GM23338 (cell line): Measurements from ENCODE around the gene TTC28. TPM values are rescaled to one million over a fixed set of nuclear protein-coding genes. Genes with fewer than 3 reads are reported as not detected.

Experiments used
- ATAC-seq: fragments of 200-7000 bp; cut with Tn5 transposase; 3 replicates; pipeline ENCODE4 v1.9.1; 2020
- DNase-seq: peaks from one replicate; pipeline ENCODE4 v3.0.0-alpha.2; 2015; ENCODE audit warnings: low spot score
- H2AFZ ChIP-seq: fragments of 200-600 bp; sonication (generic); 2 replicates; pipeline ENCODE4 v1.8.0; 2016; ENCODE audit warnings: antibody characterized with exemption, mild to moderate bottlenecking, moderate library complexity
- H3F3A ChIP-seq: fragments of 200-600 bp; sonication (generic); replicated peaks from 2 replicates; pipeline ENCODE4 v1.8.0; 2017; ENCODE audit warnings: antibody characterized with exemption, mixed run types, low read depth
- H3K27ac ChIP-seq: fragments of 200-600 bp; sonication (generic); 2 replicates; pipeline ENCODE4 v1.6.1; 2016; ENCODE audit warnings: low read depth
- H3K27me3 ChIP-seq: fragments of 200-600 bp; sonication (generic); 2 replicates; pipeline ENCODE4 v1.8.0; 2016; ENCODE audit warnings: mild to moderate bottlenecking, mixed run types, moderate library complexity; ENCODE audit not compliant: insufficient read depth
- H3K36me3 ChIP-seq: fragments of 200-600 bp; sonication (generic); 2 replicates; pipeline ENCODE4 v1.8.0; 2016; ENCODE audit warnings: mild to moderate bottlenecking; ENCODE audit not compliant: insufficient read depth
- H3K4me1 ChIP-seq: fragments of 200-600 bp; sonication (generic); 2 replicates; pipeline ENCODE4 v1.8.0; 2016; ENCODE audit warnings: mild to moderate bottlenecking, moderate library complexity; ENCODE audit not compliant: insufficient read depth
- H3K4me2 ChIP-seq: fragments of 200-600 bp; sonication (generic); 2 replicates; pipeline ENCODE4 v1.7.1; 2017; ENCODE audit warnings: mixed run types
- H3K4me3 ChIP-seq: fragments of 200-600 bp; sonication (generic); 2 replicates; pipeline ENCODE4 v1.6.1; 2016; ENCODE audit warnings: mixed run types
- H3K79me2 ChIP-seq: fragments of 200-600 bp; sonication (generic); replicated peaks from 2 replicates; pipeline ENCODE4 v1.8.0; 2017; ENCODE audit warnings: mild to moderate bottlenecking; ENCODE audit not compliant: insufficient read depth
- H3K9me2 ChIP-seq: fragments of 200-600 bp; sonication (generic); 2 replicates; pipeline ENCODE4 v1.8.0; 2017; ENCODE audit not compliant: insufficient read depth
- H4K20me1 ChIP-seq: fragments of 200-600 bp; sonication (generic); replicated peaks from 2 replicates; pipeline ENCODE4 v1.8.0; 2017; ENCODE audit warnings: mild to moderate bottlenecking; ENCODE audit not compliant: insufficient read depth
- H3K27ac Mint-ChIP-seq: 2 replicates; pipeline ENCODE4 v1.8.0; 2020; ENCODE audit warnings: inconsistent platforms, mild to moderate bottlenecking, moderate library complexity, mixed read lengths
- H3K27me3 Mint-ChIP-seq: 3 replicates; pipeline ENCODE4 v1.8.0; 2022; ENCODE audit warnings: low read depth, mild to moderate bottlenecking, moderate library complexity, mixed read lengths, inconsistent platforms; ENCODE audit not compliant: insufficient read depth, poor library complexity
- H3K36me3 Mint-ChIP-seq: 3 replicates; pipeline ENCODE4 v1.8.0; 2021; ENCODE audit warnings: low read depth, mild to moderate bottlenecking, inconsistent platforms, moderate library complexity, mixed read lengths
- H3K4me1 Mint-ChIP-seq: 3 replicates; pipeline ENCODE4 v1.8.0; 2020; ENCODE audit warnings: mild to moderate bottlenecking, inconsistent platforms, mixed read lengths
- H3K4me3 Mint-ChIP-seq: 3 replicates; pipeline ENCODE4 v1.8.0; 2021; ENCODE audit warnings: moderate library complexity, mild to moderate bottlenecking, inconsistent platforms, mixed read lengths
- H3K9me3 Mint-ChIP-seq: 3 replicates; pipeline ENCODE4 v1.8.0; 2020; ENCODE audit warnings: moderate library complexity, mild to moderate bottlenecking, inconsistent platforms, mixed read lengths
- CREB1 ChIP-seq: fragments of 250-450 bp; sonication (Bioruptor Pico); IDR thresholded peaks from 2 replicates; pipeline ENCODE4 v1.5.0; 2020; ENCODE audit warnings: low read depth, mild to moderate bottlenecking, moderate library complexity
- EZH2 ChIP-seq: fragments of 200-600 bp; sonication (generic); IDR thresholded peaks from one replicate; pipeline ENCODE4 v1.8.0; 2017; ENCODE audit warnings: antibody characterized with exemption, mild to moderate bottlenecking, low read depth; ENCODE audit not compliant: unreplicated experiment
- EZH2phosphoT487 ChIP-seq: fragments of 200-600 bp; sonication (generic); IDR thresholded peaks from one replicate; pipeline ENCODE4 v1.8.1; 2018; ENCODE audit warnings: antibody characterized with exemption; ENCODE audit not compliant: unreplicated experiment
- JUNB ChIP-seq: IDR thresholded peaks from one replicate; pipeline ENCODE4 v1.6.1; 2016; ENCODE audit warnings: antibody characterized with exemption; ENCODE audit not compliant: unreplicated experiment
- NANOG ChIP-seq: IDR thresholded peaks from 2 replicates; pipeline ENCODE4 v1.6.1; 2016; ENCODE audit warnings: antibody characterized with exemption, borderline replicate concordance
- POLR2AphosphoS5 ChIP-seq: IDR thresholded peaks from 2 replicates; pipeline ENCODE4 v1.6.1; 2016; ENCODE audit warnings: antibody characterized with exemption, low read depth
- STAT1 ChIP-seq: IDR thresholded peaks from one replicate; pipeline ENCODE4 v1.6.1; 2016; ENCODE audit warnings: antibody characterized with exemption; ENCODE audit not compliant: unreplicated experiment
- ZNF114 ChIP-seq: fragments of 250-450 bp; sonication (Bioruptor Pico); IDR thresholded peaks from 2 replicates; pipeline ENCODE4 v1.5.0; 2020; ENCODE audit warnings: mild to moderate bottlenecking, moderate library complexity
- ZNF331 ChIP-seq: fragments of 250-450 bp; sonication (Bioruptor Pico); IDR thresholded peaks from 2 replicates; pipeline ENCODE4 v1.5.0; 2020; ENCODE audit warnings: low read depth, mild to moderate bottlenecking, moderate library complexity
- polyA plus RNA-seq: library from polyadenylated mRNA; unstranded; fragments of >200 nt; fragmentation: Nextera tagmentation; extraction: Ambion mirVana; gene quantifications from 2 replicates; pipeline ENCODE4 v1.2.1, GENCODE V29; 2016
- total RNA-seq: library from RNA; depleted of rRNA; stranded (reverse); fragments of >200 nt; shearing (Covaris generic); gene quantifications from 2 replicates; pipeline ENCODE4 v1.2.3, GENCODE V29; 2014
- TF ChIP-seq, protein P1 (sequence below), 2 experiments: fragments of 200-600 bp in 1 of 2; sonication (generic) in 1 of 2; conservative IDR thresholded peaks; 2 replicates each; pipeline versions ENCODE4 v1.5.1 to v1.6.1; 2016 to 2017; ENCODE audit warnings: antibody characterized with exemption in 2 of 2, low read depth in 2 of 2, mild to moderate bottlenecking in 2 of 2, moderate library complexity in 1 of 2
- TF ChIP-seq, protein P2 (sequence below): IDR thresholded peaks from 2 replicates; pipeline ENCODE4 v1.6.1; 2016; ENCODE audit warnings: antibody characterized with exemption
- TF ChIP-seq, protein P3 (sequence below): fragments of 250-450 bp; sonication (Bioruptor Pico); IDR thresholded peaks from 2 replicates; pipeline ENCODE4 v1.5.0; 2020; ENCODE audit warnings: mild to moderate bottlenecking, moderate library complexity
- TF ChIP-seq, protein P4 (sequence below): IDR thresholded peaks from one replicate; pipeline ENCODE4 v1.6.1; 2018; ENCODE audit warnings: antibody characterized with exemption; ENCODE audit not compliant: unreplicated experiment

TTC28 gene
- total and polyA plus RNA-seq, 2 experiments from 2014 or later, result 4.5 to 16.1 TPM

DNA sequence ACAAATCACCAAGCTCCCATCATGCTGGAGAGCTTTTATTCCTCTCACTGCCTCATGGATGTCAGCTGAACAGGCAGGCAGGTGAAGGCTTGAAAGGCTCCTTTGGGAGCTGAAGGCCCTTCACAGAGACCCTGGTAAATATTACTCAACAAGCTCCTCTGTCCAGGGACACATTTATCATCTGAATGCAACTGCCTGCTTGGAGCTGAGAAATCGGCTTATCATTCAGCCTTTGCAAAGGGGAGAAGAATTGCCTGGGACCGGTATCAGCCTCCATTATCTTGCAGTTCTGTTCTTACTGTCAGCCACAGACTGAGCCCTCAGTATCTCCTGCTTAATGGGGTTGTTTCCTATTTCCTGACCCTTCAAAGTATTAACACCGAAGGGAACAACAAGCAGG lies 646.8 kb downstream of the TTC28 start (continued):
- TF ChIP-seq, protein P1, sequence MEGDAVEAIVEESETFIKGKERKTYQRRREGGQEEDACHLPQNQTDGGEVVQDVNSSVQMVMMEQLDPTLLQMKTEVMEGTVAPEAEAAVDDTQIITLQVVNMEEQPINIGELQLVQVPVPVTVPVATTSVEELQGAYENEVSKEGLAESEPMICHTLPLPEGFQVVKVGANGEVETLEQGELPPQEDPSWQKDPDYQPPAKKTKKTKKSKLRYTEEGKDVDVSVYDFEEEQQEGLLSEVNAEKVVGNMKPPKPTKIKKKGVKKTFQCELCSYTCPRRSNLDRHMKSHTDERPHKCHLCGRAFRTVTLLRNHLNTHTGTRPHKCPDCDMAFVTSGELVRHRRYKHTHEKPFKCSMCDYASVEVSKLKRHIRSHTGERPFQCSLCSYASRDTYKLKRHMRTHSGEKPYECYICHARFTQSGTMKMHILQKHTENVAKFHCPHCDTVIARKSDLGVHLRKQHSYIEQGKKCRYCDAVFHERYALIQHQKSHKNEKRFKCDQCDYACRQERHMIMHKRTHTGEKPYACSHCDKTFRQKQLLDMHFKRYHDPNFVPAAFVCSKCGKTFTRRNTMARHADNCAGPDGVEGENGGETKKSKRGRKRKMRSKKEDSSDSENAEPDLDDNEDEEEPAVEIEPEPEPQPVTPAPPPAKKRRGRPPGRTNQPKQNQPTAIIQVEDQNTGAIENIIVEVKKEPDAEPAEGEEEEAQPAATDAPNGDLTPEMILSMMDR (conservative IDR thresholded peaks at IDR 0.05; ENCODE audit: low read depth in 2 of 2), result no peak
- TF ChIP-seq ZNF331 (CRISPR knock-in tag) (no peak), ZNF114 (no peak), NANOG (no peak), STAT1 (no peak), POLR2AphosphoS5 (no peak)

DNA sequence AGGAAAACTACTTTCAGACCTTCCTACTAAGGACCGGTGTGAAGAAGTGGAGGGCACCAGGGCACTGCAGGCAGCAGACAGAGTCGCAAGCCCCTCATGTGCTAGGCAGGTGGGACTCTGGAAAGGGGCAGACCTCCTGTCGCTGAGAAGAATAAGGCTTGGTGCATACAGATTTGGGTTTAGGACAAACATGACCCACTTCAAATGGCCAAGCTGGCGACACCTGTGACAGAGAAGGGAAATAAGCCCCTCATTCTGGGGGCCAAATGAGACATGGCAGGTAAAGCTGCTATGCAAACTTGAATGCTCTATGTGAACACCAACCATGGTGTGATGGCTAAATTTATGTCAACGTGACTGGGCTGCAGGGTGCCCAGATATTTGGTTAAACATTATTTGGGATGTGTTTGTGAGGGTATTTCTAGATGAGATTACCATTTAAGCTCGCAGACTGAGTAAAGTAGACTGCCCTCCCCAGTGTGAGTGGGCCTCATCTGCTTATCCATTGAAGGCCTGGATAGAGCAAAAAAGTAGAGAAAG lies 648.2 kb downstream of the TTC28 start:
- Histone ChIP-seq H3K27ac (no peak overlapping the region), H3K4me3 (no peak overlapping the region), H3K4me2 (no peak overlapping the region), H3K4me1 (no peaks in the 10 kb centered on the region), H3K79me2 (no peaks in the 10 kb centered on the region), H3K9me2 (no peaks in the 10 kb centered on the region), H3K27me3 (no peaks in the 10 kb centered on the region), H3F3A (no peaks in the 10 kb centered on the region), H2AFZ (no peak overlapping the region), H3K36me3 (no peaks in the 10 kb centered on the region), H4K20me1 (no peaks in the 10 kb centered on the region)
- ATAC-seq, result no peak
- H3K4me3 Mint-ChIP-seq, result no peak overlapping the region
- no peaks in the 10 kb centered on the region for H3K4me1 Mint-ChIP-seq
- no peak overlapping the region for H3K27ac Mint-ChIP-seq
- peaks cover 3% of the 10 kb centered on the region for H3K27me3 Mint-ChIP-seq
- H3K9me3 Mint-ChIP-seq, result no peaks in the 10 kb centered on the region
- no peaks in the 10 kb centered on the region for H3K36me3 Mint-ChIP-seq
- DNase-seq, result no peak
- no peak for TF ChIP-seq ZNF114
- TF ChIP-seq CREB1 (CRISPR knock-in tag), result no peak
- TF ChIP-seq, protein P2, sequence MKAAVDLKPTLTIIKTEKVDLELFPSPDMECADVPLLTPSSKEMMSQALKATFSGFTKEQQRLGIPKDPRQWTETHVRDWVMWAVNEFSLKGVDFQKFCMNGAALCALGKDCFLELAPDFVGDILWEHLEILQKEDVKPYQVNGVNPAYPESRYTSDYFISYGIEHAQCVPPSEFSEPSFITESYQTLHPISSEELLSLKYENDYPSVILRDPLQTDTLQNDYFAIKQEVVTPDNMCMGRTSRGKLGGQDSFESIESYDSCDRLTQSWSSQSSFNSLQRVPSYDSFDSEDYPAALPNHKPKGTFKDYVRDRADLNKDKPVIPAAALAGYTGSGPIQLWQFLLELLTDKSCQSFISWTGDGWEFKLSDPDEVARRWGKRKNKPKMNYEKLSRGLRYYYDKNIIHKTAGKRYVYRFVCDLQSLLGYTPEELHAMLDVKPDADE, result no peak
- TF ChIP-seq, protein P3, sequence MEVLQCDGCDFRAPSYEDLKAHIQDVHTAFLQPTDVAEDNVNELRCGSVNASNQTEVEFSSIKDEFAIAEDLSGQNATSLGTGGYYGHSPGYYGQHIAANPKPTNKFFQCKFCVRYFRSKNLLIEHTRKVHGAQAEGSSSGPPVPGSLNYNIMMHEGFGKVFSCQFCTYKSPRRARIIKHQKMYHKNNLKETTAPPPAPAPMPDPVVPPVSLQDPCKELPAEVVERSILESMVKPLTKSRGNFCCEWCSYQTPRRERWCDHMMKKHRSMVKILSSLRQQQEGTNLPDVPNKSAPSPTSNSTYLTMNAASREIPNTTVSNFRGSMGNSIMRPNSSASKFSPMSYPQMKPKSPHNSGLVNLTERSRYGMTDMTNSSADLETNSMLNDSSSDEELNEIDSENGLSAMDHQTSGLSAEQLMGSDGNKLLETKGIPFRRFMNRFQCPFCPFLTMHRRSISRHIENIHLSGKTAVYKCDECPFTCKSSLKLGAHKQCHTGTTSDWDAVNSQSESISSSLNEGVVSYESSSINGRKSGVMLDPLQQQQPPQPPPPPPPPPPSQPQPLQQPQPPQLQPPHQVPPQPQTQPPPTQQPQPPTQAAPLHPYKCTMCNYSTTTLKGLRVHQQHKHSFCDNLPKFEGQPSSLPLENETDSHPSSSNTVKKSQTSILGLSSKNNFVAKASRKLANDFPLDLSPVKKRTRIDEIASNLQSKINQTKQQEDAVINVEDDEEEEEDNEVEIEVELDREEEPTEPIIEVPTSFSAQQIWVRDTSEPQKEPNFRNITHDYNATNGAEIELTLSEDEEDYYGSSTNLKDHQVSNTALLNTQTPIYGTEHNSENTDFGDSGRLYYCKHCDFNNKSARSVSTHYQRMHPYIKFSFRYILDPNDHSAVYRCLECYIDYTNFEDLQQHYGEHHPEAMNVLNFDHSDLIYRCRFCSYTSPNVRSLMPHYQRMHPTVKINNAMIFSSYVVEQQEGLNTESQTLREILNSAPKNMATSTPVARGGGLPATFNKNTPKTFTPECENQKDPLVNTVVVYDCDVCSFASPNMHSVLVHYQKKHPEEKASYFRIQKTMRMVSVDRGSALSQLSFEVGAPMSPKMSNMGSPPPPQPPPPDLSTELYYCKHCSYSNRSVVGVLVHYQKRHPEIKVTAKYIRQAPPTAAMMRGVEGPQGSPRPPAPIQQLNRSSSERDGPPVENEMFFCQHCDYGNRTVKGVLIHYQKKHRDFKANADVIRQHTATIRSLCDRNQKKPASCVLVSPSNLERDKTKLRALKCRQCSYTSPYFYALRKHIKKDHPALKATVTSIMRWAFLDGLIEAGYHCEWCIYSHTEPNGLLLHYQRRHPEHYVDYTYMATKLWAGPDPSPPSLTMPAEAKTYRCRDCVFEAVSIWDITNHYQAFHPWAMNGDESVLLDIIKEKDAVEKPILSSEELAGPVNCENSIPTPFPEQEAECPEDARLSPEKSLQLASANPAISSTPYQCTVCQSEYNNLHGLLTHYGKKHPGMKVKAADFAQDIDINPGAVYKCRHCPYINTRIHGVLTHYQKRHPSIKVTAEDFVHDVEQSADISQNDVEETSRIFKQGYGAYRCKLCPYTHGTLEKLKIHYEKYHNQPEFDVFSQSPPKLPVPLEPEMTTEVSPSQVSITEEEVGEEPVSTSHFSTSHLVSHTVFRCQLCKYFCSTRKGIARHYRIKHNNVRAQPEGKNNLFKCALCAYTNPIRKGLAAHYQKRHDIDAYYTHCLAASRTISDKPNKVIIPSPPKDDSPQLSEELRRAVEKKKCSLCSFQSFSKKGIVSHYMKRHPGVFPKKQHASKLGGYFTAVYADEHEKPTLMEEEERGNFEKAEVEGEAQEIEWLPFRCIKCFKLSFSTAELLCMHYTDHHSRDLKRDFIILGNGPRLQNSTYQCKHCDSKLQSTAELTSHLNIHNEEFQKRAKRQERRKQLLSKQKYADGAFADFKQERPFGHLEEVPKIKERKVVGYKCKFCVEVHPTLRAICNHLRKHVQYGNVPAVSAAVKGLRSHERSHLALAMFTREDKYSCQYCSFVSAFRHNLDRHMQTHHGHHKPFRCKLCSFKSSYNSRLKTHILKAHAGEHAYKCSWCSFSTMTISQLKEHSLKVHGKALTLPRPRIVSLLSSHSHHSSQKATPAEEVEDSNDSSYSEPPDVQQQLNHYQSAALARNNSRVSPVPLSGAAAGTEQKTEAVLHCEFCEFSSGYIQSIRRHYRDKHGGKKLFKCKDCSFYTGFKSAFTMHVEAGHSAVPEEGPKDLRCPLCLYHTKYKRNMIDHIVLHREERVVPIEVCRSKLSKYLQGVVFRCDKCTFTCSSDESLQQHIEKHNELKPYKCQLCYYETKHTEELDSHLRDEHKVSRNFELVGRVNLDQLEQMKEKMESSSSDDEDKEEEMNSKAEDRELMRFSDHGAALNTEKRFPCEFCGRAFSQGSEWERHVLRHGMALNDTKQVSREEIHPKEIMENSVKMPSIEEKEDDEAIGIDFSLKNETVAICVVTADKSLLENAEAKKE (CRISPR knock-in tag), result no peak
- TF ChIP-seq POLR2AphosphoS5, result no peak
- no peak for TF ChIP-seq STAT1
- TF ChIP-seq, protein P4, sequence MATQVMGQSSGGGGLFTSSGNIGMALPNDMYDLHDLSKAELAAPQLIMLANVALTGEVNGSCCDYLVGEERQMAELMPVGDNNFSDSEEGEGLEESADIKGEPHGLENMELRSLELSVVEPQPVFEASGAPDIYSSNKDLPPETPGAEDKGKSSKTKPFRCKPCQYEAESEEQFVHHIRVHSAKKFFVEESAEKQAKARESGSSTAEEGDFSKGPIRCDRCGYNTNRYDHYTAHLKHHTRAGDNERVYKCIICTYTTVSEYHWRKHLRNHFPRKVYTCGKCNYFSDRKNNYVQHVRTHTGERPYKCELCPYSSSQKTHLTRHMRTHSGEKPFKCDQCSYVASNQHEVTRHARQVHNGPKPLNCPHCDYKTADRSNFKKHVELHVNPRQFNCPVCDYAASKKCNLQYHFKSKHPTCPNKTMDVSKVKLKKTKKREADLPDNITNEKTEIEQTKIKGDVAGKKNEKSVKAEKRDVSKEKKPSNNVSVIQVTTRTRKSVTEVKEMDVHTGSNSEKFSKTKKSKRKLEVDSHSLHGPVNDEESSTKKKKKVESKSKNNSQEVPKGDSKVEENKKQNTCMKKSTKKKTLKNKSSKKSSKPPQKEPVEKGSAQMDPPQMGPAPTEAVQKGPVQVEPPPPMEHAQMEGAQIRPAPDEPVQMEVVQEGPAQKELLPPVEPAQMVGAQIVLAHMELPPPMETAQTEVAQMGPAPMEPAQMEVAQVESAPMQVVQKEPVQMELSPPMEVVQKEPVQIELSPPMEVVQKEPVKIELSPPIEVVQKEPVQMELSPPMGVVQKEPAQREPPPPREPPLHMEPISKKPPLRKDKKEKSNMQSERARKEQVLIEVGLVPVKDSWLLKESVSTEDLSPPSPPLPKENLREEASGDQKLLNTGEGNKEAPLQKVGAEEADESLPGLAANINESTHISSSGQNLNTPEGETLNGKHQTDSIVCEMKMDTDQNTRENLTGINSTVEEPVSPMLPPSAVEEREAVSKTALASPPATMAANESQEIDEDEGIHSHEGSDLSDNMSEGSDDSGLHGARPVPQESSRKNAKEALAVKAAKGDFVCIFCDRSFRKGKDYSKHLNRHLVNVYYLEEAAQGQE, result no peak
- TF ChIP-seq EZH2, result no peak
- TF ChIP-seq ZNF331 (CRISPR knock-in tag), result no peak
- no peak for TF ChIP-seq JUNB
- no peak for TF ChIP-seq NANOG
- no peak for TF ChIP-seq EZH2phosphoT487
